H9 (cell line): Measurements from ENCODE around the gene MAP7. TPM values are rescaled to one million over a fixed set of nuclear protein-coding genes. Genes with fewer than 3 reads are reported as not detected.

ENCODE experiments used
- DNase-seq: peaks from one replicate; pipeline ENCODE4 v3.0.0-alpha.2; 2017
- H2AFZ ChIP-seq: one replicate; pipeline ENCODE4 v1.6.1; 2013; ENCODE audit warnings: mild to moderate bottlenecking, low read length, control low read depth, moderate library complexity
- H2AK5ac ChIP-seq: 2 replicates; pipeline ENCODE4 v1.6.1; 2013; ENCODE audit warnings: low read length, control low read depth, mixed read lengths; ENCODE audit not compliant: insufficient read length
- H2BK120ac ChIP-seq: one replicate; pipeline ENCODE4 v1.6.1; 2013; ENCODE audit warnings: low read depth, mild to moderate bottlenecking, low read length, control low read depth, inconsistent platforms; ENCODE audit not compliant: poor library complexity, severe bottlenecking
- H2BK12ac ChIP-seq: 2 replicates; pipeline ENCODE4 v1.6.1; 2013; ENCODE audit warnings: low read length, control low read depth, mixed read lengths, low read depth; ENCODE audit not compliant: insufficient read length
- H2BK15ac ChIP-seq: 2 replicates; pipeline ENCODE4 v1.6.1; 2013; ENCODE audit warnings: low read depth, low read length, control low read depth
- H2BK20ac ChIP-seq: one replicate; pipeline ENCODE4 v1.6.1; 2013; ENCODE audit warnings: low read depth, mild to moderate bottlenecking, low read length, control low read depth, inconsistent platforms; ENCODE audit not compliant: poor library complexity, severe bottlenecking
- H2BK5ac ChIP-seq: 2 replicates; pipeline ENCODE4 v1.6.1; 2013; ENCODE audit warnings: low read length, control low read depth, mixed read lengths; ENCODE audit not compliant: insufficient read length
- H3K14ac ChIP-seq: 2 replicates; pipeline ENCODE4 v1.6.1; 2013; ENCODE audit warnings: low read length, control low read depth; ENCODE audit not compliant: insufficient read depth
- H3K18ac ChIP-seq: 2 replicates; pipeline ENCODE4 v1.6.1; 2013; ENCODE audit warnings: low read depth, mild to moderate bottlenecking, mixed read lengths, low read length, control low read depth; ENCODE audit not compliant: insufficient read length
- H3K23ac ChIP-seq: 2 replicates; pipeline ENCODE4 v1.6.1; 2013; ENCODE audit warnings: low read length, control low read depth, mixed read lengths, low read depth; ENCODE audit not compliant: insufficient read length
- H3K23me2 ChIP-seq: 2 replicates; pipeline ENCODE4 v1.6.1; 2013; ENCODE audit warnings: low read depth, mild to moderate bottlenecking, mixed read lengths, low read length, control low read depth; ENCODE audit not compliant: insufficient read length, poor library complexity, severe bottlenecking
- H3K27ac ChIP-seq: 2 replicates; pipeline ENCODE4 v1.5.1; 2013; ENCODE audit warnings: low read length, control low read depth, mixed read lengths, low read depth; ENCODE audit not compliant: insufficient read length
- H3K27me3 ChIP-seq: 2 replicates; pipeline ENCODE4 v1.6.1; 2013; ENCODE audit warnings: low read length, control low read depth, inconsistent platforms; ENCODE audit not compliant: insufficient read depth
- H3K4ac ChIP-seq: 2 replicates; pipeline ENCODE4 v1.6.1; 2013; ENCODE audit warnings: low read depth, mild to moderate bottlenecking, control low read depth, inconsistent platforms, low read length, moderate library complexity
- H3K4me1 ChIP-seq: 2 replicates; pipeline ENCODE4 v1.6.1; 2013; ENCODE audit warnings: low read length, control low read depth, inconsistent platforms; ENCODE audit not compliant: insufficient read depth
- H3K4me2 ChIP-seq: 2 replicates; pipeline ENCODE4 v1.6.1; 2013; ENCODE audit warnings: low read length, control low read depth, mixed read lengths; ENCODE audit not compliant: insufficient read length, insufficient read depth
- H3K56ac ChIP-seq: 2 replicates; pipeline ENCODE4 v1.6.1; 2013; ENCODE audit warnings: low read depth, mild to moderate bottlenecking, mixed read lengths, low read length, control low read depth; ENCODE audit not compliant: insufficient read length
- H3K79me1 ChIP-seq: 2 replicates; pipeline ENCODE4 v1.6.1; 2013; ENCODE audit warnings: low read depth, mild to moderate bottlenecking, moderate library complexity, low read length, control low read depth, inconsistent platforms; ENCODE audit not compliant: insufficient read depth, poor library complexity, severe bottlenecking
- H3K79me2 ChIP-seq: 2 replicates; pipeline ENCODE4 v1.6.1; 2013; ENCODE audit warnings: low read length, control low read depth, inconsistent platforms; ENCODE audit not compliant: insufficient read depth
- H3K9ac ChIP-seq: 2 replicates; pipeline ENCODE4 v1.6.1; 2013; ENCODE audit warnings: low read length, control low read depth, mixed read lengths; ENCODE audit not compliant: insufficient read length; ENCODE audit errors: extremely low read depth
- H3K9me3 ChIP-seq: one replicate; pipeline ENCODE4 v1.6.1; 2013; ENCODE audit warnings: low read depth, low read length, inconsistent platforms; ENCODE audit not compliant: control insufficient read depth
- H3T11ph ChIP-seq: one replicate; pipeline ENCODE4 v1.6.1; 2013; ENCODE audit warnings: mild to moderate bottlenecking, low read length, control low read depth, inconsistent platforms
- H4K20me1 ChIP-seq: one replicate; pipeline ENCODE4 v1.6.1; 2013; ENCODE audit not compliant: control insufficient read depth, insufficient read length, insufficient read depth
- H4K5ac ChIP-seq: 2 replicates; pipeline ENCODE4 v1.6.1; 2013; ENCODE audit warnings: low read depth, mild to moderate bottlenecking, mixed read lengths, low read length, control low read depth; ENCODE audit not compliant: insufficient read length
- H4K8ac ChIP-seq: replicated peaks from 2 replicates; pipeline ENCODE4 v1.6.1; 2013; ENCODE audit warnings: low read length, control low read depth, mixed read lengths, low read depth; ENCODE audit not compliant: insufficient read length
- H4K91ac ChIP-seq: 2 replicates; pipeline ENCODE4 v1.6.1; 2013; ENCODE audit warnings: low read depth, mild to moderate bottlenecking, moderate library complexity, mixed read lengths, low read length, control low read depth; ENCODE audit not compliant: insufficient read length
- H3K27ac Mint-ChIP-seq, 3 experiments: 2 replicates in 2 of 3; 3 replicates in 1 of 3; pipeline ENCODE4 v1.8.0; 2020 to 2021; ENCODE audit warnings: mixed read lengths in 3 of 3, mild to moderate bottlenecking in 1 of 3, moderate library complexity in 1 of 3
- H3K27me3 Mint-ChIP-seq: 2 replicates; pipeline ENCODE4 v1.8.0; 2021; ENCODE audit warnings: low read depth, mild to moderate bottlenecking, moderate library complexity, mixed read lengths
- H3K36me3 Mint-ChIP-seq, 3 experiments: 2 replicates in 2 of 3; 3 replicates in 1 of 3; pipeline ENCODE4 v1.8.0; 2020 to 2021; ENCODE audit warnings: low read depth in 3 of 3, mixed read lengths in 3 of 3; ENCODE audit not compliant: insufficient read depth in 1 of 3
- H3K4me1 Mint-ChIP-seq, 2 experiments: 2 replicates each; pipeline ENCODE4 v1.8.0; 2020; ENCODE audit warnings: mixed read lengths in 2 of 2
- H3K4me3 Mint-ChIP-seq, 2 experiments: 2 replicates in 1 of 2; 3 replicates in 1 of 2; pipeline ENCODE4 v1.8.0; 2020 to 2021; ENCODE audit warnings: mild to moderate bottlenecking in 2 of 2, mixed read lengths in 2 of 2, moderate library complexity in 1 of 2
- H3K9me3 Mint-ChIP-seq, 2 experiments: 2 replicates in 1 of 2; 3 replicates in 1 of 2; pipeline ENCODE4 v1.8.0; 2020; ENCODE audit warnings: mild to moderate bottlenecking in 2 of 2, mixed read lengths in 2 of 2, moderate library complexity in 1 of 2
- WGBS: extraction: QIAGEN DNeasy Blood & Tissue Kit; methylation state at CpG from one replicate; pipeline ENCODE4 v1.1.7; 2013; ENCODE audit warnings: missing lambda C conversion rate, low lambda C conversion rate, mixed read lengths; ENCODE audit not compliant: insufficient read length; ENCODE audit errors: extremely low coverage; 5-methylcytosine and 5-hydroxymethylcytosine counted together
- total RNA-seq: library from RNA; stranded (reverse); gene quantifications from 2 replicates; pipeline ENCODE4 v1.2.1, GENCODE V29; 2021
- TF ChIP-seq, protein P1 (sequence below): fragments of 200-600 bp; sonication (generic); conservative IDR thresholded peaks from 3 replicates; pipeline ENCODE4 v1.8.0; 2021; ENCODE audit warnings: antibody characterized with exemption, mild to moderate bottlenecking

The MAP7 gene
- total RNA-seq, 1 experiment from 2014 or later: 51.1 TPM

DNA sequence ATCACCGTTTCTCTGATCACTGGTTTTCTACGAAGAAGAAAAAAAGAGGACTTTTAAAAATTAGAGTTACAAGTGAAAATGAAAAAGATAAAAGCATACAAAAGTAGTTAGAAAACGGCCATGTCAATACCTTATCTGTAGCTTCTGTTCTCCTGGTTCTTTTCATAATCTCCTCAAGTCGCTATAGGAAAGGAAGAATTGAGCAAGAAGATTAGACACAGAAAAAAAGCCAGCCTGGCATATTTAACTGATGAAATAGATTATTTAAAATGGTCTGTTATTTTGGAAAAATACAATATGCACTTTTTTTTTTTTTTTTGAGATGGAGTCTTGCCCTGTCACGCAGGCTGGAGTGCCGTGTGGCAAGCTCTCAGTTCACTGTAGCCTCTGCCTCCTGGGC, 190.4 kb downstream of the MAP7 start:
- Histone ChIP-seq H3K4ac (no peak overlapping the region), H2BK15ac (no peak overlapping the region), H4K8ac (no peak overlapping the region), H3T11ph (no peak overlapping the region), H3K23ac (no peak overlapping the region), H3K4me1 (no peaks in the 10 kb centered on the region), H3K79me1 (no peaks in the 10 kb centered on the region), H3K79me2 (no peaks in the 10 kb centered on the region), H2BK20ac (no peak overlapping the region), H4K5ac (no peak overlapping the region), H3K23me2 (no peaks in the 10 kb centered on the region), H3K27ac (no peak overlapping the region), H3K27me3 (no peaks in the 10 kb centered on the region), H3K18ac (no peak overlapping the region), H4K20me1 (no peaks in the 10 kb centered on the region), H4K91ac (no peak overlapping the region), H2BK120ac (no peak overlapping the region), H2AFZ (no peak overlapping the region), H2AK5ac (no peak overlapping the region), H3K9me3 (no peaks in the 10 kb centered on the region), H2BK12ac (no peak overlapping the region), H3K4me2 (no peak overlapping the region), H3K14ac (no peak overlapping the region), H3K9ac (no peak overlapping the region), H3K56ac (no peak overlapping the region), H2BK5ac (no peak overlapping the region)
- no CpG with 5 or more reads among the region's 6 CpGs for WGBS
- no peak overlapping the region for H3K27ac Mint-ChIP-seq
- H3K4me1 Mint-ChIP-seq: no peaks in the 10 kb centered on the region
- DNase-seq: no peak
- TF ChIP-seq, protein P1, sequence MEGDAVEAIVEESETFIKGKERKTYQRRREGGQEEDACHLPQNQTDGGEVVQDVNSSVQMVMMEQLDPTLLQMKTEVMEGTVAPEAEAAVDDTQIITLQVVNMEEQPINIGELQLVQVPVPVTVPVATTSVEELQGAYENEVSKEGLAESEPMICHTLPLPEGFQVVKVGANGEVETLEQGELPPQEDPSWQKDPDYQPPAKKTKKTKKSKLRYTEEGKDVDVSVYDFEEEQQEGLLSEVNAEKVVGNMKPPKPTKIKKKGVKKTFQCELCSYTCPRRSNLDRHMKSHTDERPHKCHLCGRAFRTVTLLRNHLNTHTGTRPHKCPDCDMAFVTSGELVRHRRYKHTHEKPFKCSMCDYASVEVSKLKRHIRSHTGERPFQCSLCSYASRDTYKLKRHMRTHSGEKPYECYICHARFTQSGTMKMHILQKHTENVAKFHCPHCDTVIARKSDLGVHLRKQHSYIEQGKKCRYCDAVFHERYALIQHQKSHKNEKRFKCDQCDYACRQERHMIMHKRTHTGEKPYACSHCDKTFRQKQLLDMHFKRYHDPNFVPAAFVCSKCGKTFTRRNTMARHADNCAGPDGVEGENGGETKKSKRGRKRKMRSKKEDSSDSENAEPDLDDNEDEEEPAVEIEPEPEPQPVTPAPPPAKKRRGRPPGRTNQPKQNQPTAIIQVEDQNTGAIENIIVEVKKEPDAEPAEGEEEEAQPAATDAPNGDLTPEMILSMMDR: no peak
- no peaks in the 10 kb centered on the region for H3K9me3 Mint-ChIP-seq
- no peak overlapping the region for H3K4me3 Mint-ChIP-seq
- peaks cover 18 to 50% (median 45%) of the 10 kb centered on the region in 3 experiments; a peak in 6 of 7 replicates for H3K36me3 Mint-ChIP-seq
- no peaks in the 10 kb centered on the region for H3K27me3 Mint-ChIP-seq
